ENCODE results near the gene KMT5C. TPM values are rescaled to one million over a fixed set of nuclear protein-coding genes. Genes with fewer than 3 reads are reported as not detected.

The KMT5C gene
- total RNA-seq, 4 donors from 2014 or later: 27.8 to 80.8 (median 31.3) TPM

DNA sequence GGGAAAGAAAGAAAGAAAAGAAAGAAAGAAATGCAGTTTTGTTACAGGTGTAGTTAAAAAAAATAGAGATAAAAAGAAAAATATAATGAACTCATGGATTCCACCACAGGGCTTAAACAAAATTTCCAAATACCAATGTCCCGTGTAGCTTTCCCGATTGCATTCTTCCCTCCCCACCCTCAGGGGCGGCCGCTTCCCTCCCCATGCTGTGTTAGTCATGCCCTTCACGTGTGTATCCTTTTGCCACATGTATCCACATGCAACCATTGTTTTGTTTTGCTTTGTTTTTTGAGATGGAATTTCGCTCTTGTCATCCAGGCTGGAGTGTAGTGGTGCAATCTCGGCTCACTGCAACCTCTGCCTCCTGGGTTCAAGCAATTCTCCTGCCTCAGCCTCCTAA is 3.6 kb upstream of the KMT5C start:
- no peak for DNase-seq
- intact Hi-C loops (cut with DNase I; ENCODE audit: low total_unique reads): no loop called here
- Histone ChIP-seq H3K27me3 (no peaks in the 10 kb centered on the region), H3K27ac (no peak overlapping the region), H3K36me3 (no peaks in the 10 kb centered on the region), H3K4me1 (peaks cover 6 to 30% (median 25%) of the 10 kb centered on the region in 4 donors), H3K4me3 (no peak overlapping the region), H3K9me3 (no peaks in the 10 kb centered on the region)
- 80 to 81% methylated on average over 5 to 7 of the region's 7 CpGs for WGBS, 2 donors (ENCODE audit: low coverage in 1 of 2)
- TF ChIP-seq EP300 (IDR thresholded peaks at IDR 0.05; ENCODE audit: low read depth) (no peak), POLR2AphosphoS5 (IDR thresholded peaks at IDR 0.05) (no peak), POLR2A (IDR thresholded peaks at IDR 0.05) (no peak)
- TF ChIP-seq, protein P1, sequence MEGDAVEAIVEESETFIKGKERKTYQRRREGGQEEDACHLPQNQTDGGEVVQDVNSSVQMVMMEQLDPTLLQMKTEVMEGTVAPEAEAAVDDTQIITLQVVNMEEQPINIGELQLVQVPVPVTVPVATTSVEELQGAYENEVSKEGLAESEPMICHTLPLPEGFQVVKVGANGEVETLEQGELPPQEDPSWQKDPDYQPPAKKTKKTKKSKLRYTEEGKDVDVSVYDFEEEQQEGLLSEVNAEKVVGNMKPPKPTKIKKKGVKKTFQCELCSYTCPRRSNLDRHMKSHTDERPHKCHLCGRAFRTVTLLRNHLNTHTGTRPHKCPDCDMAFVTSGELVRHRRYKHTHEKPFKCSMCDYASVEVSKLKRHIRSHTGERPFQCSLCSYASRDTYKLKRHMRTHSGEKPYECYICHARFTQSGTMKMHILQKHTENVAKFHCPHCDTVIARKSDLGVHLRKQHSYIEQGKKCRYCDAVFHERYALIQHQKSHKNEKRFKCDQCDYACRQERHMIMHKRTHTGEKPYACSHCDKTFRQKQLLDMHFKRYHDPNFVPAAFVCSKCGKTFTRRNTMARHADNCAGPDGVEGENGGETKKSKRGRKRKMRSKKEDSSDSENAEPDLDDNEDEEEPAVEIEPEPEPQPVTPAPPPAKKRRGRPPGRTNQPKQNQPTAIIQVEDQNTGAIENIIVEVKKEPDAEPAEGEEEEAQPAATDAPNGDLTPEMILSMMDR (IDR thresholded peaks at IDR 0.05): no peak
- in situ Hi-C loops (cut with MboI; ENCODE audit: low pct_ligation_motif_present in 1 of 4, low pct_unique_long_range_greater_than_20kb in 1 of 4, low sequenced_read_pairs in 3 of 4): no loop called here

DNA sequence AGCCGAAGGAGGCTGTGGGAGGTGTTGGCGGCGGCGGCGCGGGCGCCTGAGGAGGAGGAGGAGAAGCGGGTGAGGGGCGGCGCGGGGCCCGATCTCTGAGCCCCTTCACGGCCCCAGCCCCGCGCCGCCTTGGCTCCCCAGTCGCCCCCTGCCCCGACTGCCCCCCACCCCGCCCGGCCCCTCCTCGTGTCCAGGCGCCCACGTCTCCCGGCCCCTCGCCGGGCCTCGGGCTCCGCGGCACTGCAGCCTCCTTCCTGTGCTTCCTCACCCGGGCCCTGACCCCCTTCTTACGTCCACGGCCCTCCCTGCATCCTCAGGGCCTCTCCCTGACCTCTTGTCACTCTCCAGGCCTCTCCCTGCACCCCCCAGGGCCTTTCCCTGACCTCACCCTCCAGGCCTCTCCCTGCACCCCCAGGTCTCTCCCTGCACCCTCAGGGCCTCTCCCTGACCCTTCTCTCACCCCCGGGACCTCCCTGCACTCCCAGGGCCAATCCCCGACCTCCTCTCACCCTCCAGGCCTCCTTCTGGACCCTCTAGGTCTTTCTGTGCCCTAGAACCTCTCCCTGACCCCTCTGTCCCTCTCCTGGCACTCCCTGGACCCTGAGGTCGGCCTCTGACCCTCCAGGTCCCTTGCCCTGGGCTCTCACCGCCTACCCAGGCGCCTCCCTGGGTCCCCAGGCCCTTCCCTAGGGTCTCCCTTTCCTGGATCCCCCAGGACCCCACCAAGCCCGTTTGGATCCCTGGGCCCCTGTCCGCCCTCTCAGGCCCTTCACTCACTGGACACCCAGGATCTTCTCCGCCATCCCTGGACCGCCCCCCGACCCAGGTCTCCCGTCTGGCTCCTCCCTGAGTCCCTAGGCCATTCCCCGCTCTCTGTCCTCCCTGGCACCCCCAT is 460 bp downstream of the KMT5C start:
- WGBS, 2 donors (ENCODE audit: low coverage in 1 of 2): 0 to 3% methylated on average over 2 to 31 of the region's 44 CpGs
- peaks cover 6 to 33% (median 21%) of the 10 kb centered on the region in 4 donors for H3K4me1 ChIP-seq
- no peaks in the 10 kb centered on the region for H3K27me3 ChIP-seq
- peak overlapping the region; percentile 20 to 96 (median 81) for H3K4me3 ChIP-seq
- TF ChIP-seq POLR2AphosphoS5 (IDR thresholded peaks at IDR 0.05): peak; percentile 98 to 99 (median 99)
- TF ChIP-seq, protein P1 (IDR thresholded peaks at IDR 0.05): no peak
- intact Hi-C loops (cut with DNase I; ENCODE audit: low total_unique reads): loop anchor here (2.0 kb wide), 1 partner anchor 67 kb away; the partner anchor contains the start of gene UBE2S
- peak overlapping the region; percentile 83 to 99 (median 96) for H3K27ac ChIP-seq
- peak; percentile 46 for DNase-seq
- no peaks in the 10 kb centered on the region for H3K9me3 ChIP-seq
- in situ Hi-C loops (cut with MboI; ENCODE audit: low pct_ligation_motif_present in 1 of 4, low pct_unique_long_range_greater_than_20kb in 1 of 4, low sequenced_read_pairs in 3 of 4): no loop called here
- H3K36me3 ChIP-seq: no peaks in the 10 kb centered on the region

- in situ Hi-C loops (cut with MboI; ENCODE audit: low pct_ligation_motif_present in 1 of 4, low pct_unique_long_range_greater_than_20kb in 1 of 4, low sequenced_read_pairs in 3 of 4) (no loop called here), intact Hi-C loops (cut with DNase I; ENCODE audit: low total_unique reads) (loop anchor here (2.0 kb wide), 1 partner anchor 66 kb away; the partner anchor contains the start of gene UBE2S)
- Histone ChIP-seq H3K27me3 (no peaks in the 10 kb centered on the region), H3K4me1 (peaks cover 6 to 39% (median 23%) of the 10 kb centered on the region in 4 donors), H3K36me3 (no peaks in the 10 kb centered on the region), H3K4me3 (peak overlapping the region; percentile 20 to 96 (median 81)), H3K9me3 (no peaks in the 10 kb centered on the region), H3K27ac (peak overlapping the region; percentile 83 to 99 (median 96))
- TF ChIP-seq, protein P1 (IDR thresholded peaks at IDR 0.05): peak in 2 of 5 experiments; percentile 8 to 10
- TF ChIP-seq EP300 (IDR thresholded peaks at IDR 0.05; ENCODE audit: low read depth): no peak
- TF ChIP-seq POLR2AphosphoS5 (IDR thresholded peaks at IDR 0.05): no peak
- DNase-seq: peak; percentile 43
- WGBS, 2 donors (ENCODE audit: low coverage in 1 of 2): 0 to 1% methylated on average over 2 to 24 of the region's 24 CpGs
Observed at GRCh38 chr19:55340784-55341147, 1.1 kb downstream of the KMT5C start.

DNA sequence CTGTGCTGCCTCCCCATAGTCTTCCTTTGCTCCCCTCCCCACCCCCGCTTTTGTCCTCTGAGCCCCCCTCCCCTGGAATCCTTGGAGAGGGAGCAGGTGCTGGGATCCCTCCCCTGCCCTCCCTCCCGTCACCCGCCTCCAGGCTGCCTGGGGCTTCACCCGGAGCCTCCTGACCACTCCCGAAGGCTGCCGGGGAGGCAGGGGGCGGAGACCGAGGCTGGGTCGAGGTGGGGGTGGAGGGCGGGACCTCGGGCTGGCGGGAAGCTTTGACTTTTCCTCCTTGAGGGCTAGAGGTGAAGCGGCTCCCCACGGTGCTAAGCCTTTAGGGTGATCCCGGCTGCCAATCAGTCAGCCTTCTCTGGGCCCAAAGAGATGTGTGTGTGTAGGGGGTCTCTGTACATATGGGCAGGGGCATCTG is 1.5 kb downstream of the KMT5C start:
- peak; percentile 87 for DNase-seq
- WGBS, 2 donors (ENCODE audit: low coverage in 1 of 2): 3% methylated on average over 12 of the region's 15 CpGs; no CpG with 5 or more reads in 1 of the 2 donors

More for the DNA sequence above, 1.5 kb downstream of the KMT5C start:
- in situ Hi-C loops (cut with MboI; ENCODE audit: low pct_ligation_motif_present in 1 of 4, low pct_unique_long_range_greater_than_20kb in 1 of 4, low sequenced_read_pairs in 3 of 4) (no loop called here), intact Hi-C loops (cut with DNase I; ENCODE audit: low total_unique reads) (loop anchor here (2.0 kb wide), 1 partner anchor 66 kb away; the partner anchor contains the start of gene UBE2S)
- Histone ChIP-seq H3K4me1 (peaks cover 6 to 43% (median 27%) of the 10 kb centered on the region in 4 donors), H3K36me3 (no peaks in the 10 kb centered on the region), H3K27me3 (no peaks in the 10 kb centered on the region), H3K4me3 (peak overlapping the region; percentile 20 to 96 (median 81)), H3K27ac (peak overlapping the region; percentile 83 to 99 (median 96)), H3K9me3 (no peaks in the 10 kb centered on the region)
- TF ChIP-seq POLR2AphosphoS5 (IDR thresholded peaks at IDR 0.05) (peak in 1 of 3 donors; percentile 52), EP300 (IDR thresholded peaks at IDR 0.05; ENCODE audit: low read depth) (no peak)
